Smooth muscle cell of trachea (primary cell): Measurements from ENCODE around the gene APC. TPM values are rescaled to one million over a fixed set of nuclear protein-coding genes. Genes with fewer than 3 reads are reported as not detected.

Experiments
- total RNA-seq: library from RNA; depleted of rRNA; stranded (reverse); fragments of >200 nt; gene quantifications from 2 replicates; pipeline ENCODE4 v1.2.1, GENCODE V29; 2014

The APC gene
- total RNA-seq: 80.3 and 82.9 TPM in 2 replicates

DNA sequence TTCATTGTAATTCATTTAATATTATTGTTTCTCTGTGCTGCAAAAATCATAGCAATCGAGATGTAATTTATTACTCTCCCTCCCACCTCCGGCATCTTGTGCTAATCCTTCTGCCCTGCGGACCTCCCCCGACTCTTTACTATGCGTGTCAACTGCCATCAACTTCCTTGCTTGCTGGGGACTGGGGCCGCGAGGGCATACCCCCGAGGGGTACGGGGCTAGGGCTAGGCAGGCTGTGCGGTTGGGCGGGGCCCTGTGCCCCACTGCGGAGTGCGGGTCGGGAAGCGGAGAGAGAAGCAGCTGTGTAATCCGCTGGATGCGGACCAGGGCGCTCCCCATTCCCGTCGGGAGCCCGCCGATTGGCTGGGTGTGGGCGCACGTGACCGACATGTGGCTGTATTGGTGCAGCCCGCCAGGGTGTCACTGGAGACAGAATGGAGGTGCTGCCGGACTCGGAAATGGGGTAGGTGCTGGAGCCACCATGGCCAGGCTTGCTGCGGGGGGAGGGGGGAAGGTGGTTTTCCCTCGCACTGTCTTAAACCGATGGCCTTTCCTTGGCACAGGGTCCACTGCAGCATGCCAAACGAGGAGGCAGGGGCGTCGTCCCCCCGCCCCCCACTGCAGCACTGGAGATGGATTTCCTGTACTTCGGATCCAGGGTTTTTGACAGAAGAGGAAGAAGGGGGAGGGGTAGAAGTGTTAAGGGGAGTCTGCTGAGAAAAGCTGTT is at the start of gene APC:
APC (plus strand) TSS at position 423 of the 728 bp plus-strand sequence. CDS start 17,006 bp downstream, outside the sequence.

DNA sequence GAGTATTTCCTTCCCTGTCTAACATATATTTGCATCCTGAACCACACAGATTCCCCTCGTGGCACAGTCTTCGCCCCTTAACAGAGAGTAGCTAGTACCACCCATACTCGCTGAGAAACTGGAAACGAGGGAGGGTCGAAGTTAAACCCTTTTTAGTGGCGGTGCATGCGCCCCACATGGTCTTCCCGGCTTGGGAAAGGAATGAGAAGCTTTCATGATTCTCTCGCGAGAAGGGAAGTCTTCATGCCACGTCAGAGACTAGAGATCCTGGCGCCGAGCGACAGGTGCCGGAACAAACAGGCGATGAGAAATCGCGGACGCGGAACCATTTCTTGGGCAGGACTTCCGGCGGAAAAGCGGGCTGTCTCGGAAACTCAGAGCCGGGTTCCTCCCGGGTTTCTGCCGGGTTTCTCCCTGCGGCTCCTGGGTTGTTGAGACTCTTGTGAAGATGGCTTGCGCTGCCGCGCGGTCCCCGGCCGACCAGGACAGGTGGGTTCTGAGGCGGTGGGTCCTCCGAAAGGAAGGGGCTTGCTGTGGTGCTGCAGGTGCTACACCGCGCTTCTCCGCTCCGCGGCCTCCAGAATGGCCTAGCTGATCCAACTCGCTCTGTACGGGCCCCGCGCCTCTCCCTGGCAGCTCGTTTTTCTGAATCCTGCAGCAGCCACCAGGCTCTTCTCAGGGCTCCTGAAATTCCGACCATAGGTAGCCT is 123.4 kb downstream of the APC start, which contains the start of gene SRP19:
SRP19 (plus strand) TSS at position 359 of the 709 bp plus-strand sequence; CDS start at position 449, 90 bp downstream.

Other genes with a start within 250 kb of the APC start
- 40.7 and 81.3 TPM in 2 replicates for gene SRP19, start 123.4 kb downstream of the APC start, total RNA-seq
- 36.8 and 79.7 TPM in 2 replicates for gene REEP5, start 184.3 kb downstream of the APC start, total RNA-seq
- 17.0 and 20.9 TPM in 2 replicates for gene DCP2, start 238.9 kb downstream of the APC start, total RNA-seq